SK-N-MC (cell line): ENCODE data around the gene LRP3.

Source experiments
- EZH2 ChIP-seq: fragments of 200-600 bp; sonication (generic); IDR thresholded peaks from one replicate; pipeline ENCODE4 v1.6.1; 2017; ENCODE audit warnings: antibody characterized with exemption
- POLR2AphosphoS5 ChIP-seq: IDR thresholded peaks from 2 replicates; pipeline ENCODE4 v1.6.1; 2012; ENCODE audit warnings: mild to moderate bottlenecking, low read depth, low read length, borderline replicate concordance

GRCh38 chr19:33186431-33187182, 7.5 kb upstream of the LRP3 start:
- no peak for TF ChIP-seq EZH2
- no peak for TF ChIP-seq POLR2AphosphoS5
